GM13977 (cell line): ENCODE results near the gene NEURL4.

Experiments
- DNase-seq: peaks from one replicate; pipeline ENCODE4 v3.0.0; 2012; ENCODE audit warnings: low spot score
- in situ Hi-C: fragments of 300-500 bp; cut with MboI; formaldehyde crosslinking; loops from one replicate; pipeline ENCODE4 v1.12.0; 2022; ENCODE audit warnings: low sequenced_read_pairs, low pct_unique_long_range_greater_than_20kb, mixed read lengths, inconsistent platforms; ENCODE audit not compliant: unreplicated experiment
- TF ChIP-seq, protein P1 (sequence below): IDR thresholded peaks from 2 replicates; pipeline ENCODE4 v1.5.1; 2012; ENCODE audit warnings: mild to moderate bottlenecking, control low read depth; ENCODE audit not compliant: insufficient read depth; ENCODE audit errors: extremely low read depth, missing control alignments

The NEURL4 gene

DNA sequence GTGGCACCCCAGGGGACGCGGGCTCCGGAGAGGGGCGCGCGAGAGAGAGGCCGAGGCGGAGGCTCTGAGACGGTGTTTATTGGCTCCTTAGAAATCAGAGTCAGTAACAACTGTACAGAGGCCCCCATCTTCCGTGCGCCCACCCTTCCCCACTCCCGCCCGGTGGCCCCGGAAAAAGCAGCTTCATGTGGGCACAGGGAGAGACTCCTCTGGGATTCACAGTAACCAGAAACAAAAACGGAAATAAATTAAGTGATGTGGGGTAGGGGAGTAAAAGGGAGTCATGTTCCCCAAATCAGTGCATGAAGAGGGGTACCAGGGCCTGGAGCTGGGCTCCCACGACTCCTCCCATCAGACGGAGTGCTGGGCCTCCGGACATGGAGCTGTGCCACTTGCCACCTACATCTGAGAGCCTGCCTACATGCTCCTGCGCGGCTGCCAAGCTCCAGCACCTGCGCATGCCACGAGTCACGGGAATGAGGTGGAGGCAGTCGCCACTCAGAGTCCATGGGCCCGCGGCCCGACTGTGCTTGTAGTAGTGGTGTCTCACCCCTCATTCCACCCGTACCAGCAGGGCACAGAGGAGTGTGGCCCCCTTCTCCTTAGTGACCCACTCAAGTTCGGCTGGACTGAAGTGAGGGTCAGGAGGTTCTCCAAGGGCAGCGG, 13.4 kb downstream of the NEURL4 start:
- DNase-seq, result no peak
- TF ChIP-seq, protein P1, sequence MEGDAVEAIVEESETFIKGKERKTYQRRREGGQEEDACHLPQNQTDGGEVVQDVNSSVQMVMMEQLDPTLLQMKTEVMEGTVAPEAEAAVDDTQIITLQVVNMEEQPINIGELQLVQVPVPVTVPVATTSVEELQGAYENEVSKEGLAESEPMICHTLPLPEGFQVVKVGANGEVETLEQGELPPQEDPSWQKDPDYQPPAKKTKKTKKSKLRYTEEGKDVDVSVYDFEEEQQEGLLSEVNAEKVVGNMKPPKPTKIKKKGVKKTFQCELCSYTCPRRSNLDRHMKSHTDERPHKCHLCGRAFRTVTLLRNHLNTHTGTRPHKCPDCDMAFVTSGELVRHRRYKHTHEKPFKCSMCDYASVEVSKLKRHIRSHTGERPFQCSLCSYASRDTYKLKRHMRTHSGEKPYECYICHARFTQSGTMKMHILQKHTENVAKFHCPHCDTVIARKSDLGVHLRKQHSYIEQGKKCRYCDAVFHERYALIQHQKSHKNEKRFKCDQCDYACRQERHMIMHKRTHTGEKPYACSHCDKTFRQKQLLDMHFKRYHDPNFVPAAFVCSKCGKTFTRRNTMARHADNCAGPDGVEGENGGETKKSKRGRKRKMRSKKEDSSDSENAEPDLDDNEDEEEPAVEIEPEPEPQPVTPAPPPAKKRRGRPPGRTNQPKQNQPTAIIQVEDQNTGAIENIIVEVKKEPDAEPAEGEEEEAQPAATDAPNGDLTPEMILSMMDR, result no peak
- in situ Hi-C loops, result no loop called here

DNA sequence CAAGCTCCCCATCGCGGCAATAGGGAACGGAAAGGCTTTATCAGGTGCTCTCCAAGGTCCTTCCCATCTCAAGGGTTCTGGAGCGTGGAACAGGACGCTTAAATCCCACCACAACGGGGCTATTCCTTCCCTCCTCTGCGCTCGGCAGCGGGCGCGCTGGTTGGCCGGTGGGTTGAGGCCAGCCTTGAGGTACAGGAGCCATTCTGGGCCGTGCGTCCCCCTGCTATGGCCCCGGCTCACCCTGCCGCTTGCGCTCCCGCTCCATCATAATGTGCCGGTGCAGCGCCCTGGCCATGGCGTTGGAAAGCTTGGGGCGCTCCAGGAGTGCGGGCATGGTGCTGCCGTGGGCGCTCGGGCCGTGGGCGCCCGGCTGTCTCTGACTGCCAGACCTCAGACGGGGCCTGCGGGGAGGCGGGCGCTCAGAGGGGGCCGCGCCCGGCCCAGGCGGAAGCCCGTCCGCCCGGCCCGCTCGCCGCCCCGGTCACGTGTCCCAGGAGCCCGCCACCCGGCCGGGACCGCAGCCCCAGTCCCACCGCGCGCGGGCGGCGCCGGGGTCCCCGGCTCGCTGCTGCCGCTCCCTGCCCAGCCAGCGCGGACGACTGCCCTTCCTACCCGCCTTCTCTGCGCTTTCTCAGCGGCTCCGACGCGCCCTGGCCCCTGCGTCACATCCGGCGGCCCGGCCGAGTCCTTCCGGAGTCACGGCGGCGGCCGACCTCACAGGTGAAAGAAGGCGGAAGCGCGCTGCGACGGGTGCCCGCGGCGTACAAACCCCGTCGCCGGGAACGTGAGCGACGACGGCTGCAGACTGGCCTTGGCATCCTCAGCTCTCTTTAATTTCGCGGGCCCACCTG, 14.2 kb downstream of the NEURL4 start, which contains the start of gene GPS2:
TSS of gene GPS2 (minus strand) at position 642 of the 851 bp plus-strand sequence. CDS start at position 334, 308 bp downstream.
- TF ChIP-seq, protein P1, result no peak
- in situ Hi-C loops, result no loop called here
- peak; percentile 98 for DNase-seq

DNA sequence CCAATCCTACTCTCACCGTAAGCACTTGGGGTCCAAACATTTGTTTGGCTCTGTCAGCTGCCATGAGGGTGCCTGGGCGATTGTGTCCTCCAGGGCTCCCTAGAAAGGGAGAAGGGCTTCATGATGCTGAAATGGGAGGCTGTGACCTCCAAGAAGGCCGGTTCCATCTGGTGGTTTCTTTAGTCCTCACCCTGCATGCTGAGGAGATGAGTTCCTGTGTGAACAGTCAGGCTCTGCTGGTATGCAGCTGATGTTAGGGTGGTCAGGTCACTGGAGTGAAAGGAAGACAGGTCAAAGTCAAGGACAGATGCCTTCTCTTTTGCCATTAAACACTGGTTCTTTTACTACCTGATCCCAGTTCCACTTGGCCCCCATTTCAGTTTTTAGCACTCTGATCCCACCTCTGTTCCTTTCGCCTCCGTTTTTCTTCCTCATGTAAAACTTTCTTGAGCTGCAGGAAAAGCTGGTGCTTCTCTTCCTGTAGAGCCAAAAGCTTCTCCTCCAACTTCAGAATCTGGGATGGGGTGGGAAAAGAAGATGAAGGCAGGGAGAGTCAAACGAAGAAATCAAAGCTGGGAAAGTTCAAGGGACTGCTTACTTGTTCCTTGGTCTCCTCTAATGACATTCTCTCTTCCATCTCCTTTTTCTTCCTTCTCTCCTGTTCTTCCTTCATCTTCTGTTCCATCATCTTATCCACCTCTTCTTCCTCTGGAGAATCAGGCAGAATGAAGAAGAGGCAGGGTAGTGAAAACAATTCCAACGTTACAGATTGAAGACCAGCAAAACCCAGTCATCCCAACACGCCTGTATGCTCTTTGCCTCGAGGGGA, 15.0 kb downstream of the NEURL4 start:
- in situ Hi-C loops, result no loop called here
- TF ChIP-seq, protein P1, result no peak
- no peak for DNase-seq

DNA sequence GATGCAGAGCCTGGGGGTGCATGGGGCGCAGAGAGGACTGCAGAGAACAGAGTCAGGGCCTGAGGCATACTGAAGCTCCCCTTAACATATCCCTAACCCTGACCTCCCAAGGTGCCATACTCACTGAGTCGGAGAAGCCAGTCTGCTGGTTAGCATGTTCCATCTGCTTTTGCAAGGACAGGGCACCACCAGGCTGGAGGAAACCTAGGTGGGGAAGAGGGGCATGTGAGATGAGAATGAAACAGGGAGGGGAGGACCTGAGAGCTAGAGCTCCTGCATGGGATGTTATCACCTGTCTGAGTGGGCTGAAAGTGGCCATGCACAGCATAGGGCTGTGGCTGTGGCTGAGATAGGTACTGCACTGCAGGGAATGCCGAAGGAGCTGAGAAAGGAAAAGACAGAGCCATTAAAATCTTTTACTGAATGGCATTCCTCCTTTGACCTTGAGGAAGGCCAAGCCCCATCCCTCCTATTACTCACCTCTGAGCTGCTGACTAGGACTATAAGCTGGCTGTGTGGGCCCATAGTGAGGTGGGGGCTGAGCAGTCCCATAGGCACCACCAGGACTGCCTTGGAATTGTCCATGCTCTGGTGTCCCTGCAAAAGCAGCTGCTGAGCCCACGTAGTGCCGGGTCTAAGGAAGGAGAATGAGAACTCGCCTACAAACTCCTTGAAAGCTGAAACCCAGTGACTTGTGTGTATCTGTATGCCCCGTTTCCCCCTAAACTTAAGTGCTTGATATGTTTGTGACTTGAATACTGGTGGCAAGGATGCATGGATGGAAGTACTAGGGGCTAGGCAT, 15.8 kb downstream of the NEURL4 start:
- in situ Hi-C loops, result no loop called here

DNA sequence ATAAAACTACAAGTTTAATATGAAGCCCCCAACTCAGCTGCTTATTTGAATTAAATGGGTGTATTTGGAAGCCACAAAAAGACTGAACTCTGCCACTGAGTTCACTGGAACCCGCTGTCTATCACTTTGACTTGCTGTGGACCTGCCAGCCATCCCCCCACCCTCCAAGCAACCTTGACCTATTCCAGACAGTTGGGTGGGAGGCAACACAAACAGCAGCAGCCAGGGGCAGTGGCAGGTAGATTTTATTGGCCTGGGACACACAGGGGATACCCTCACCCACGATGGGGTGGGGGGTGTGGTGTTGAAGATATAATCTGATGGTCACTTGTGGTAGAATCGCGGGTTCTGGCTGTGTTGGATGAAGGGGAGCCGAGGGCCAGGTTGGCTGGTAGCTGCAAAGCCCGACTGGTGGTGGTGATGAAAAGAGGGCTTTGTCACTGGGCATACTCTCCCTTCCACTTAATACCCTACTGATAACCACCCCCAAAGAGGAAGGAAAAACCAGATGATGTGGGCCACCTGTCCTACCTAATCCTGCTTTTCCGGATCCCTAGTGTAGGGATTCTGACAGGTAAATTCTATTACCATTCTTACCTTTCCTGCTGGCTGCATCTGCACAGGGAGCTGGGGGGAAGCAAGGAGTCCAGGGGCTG, 16.6 kb downstream of the NEURL4 start:
- no peak for DNase-seq
- in situ Hi-C loops, result no loop called here
- TF ChIP-seq, protein P1, result no peak

More for the DNA sequence above, 15.8 kb downstream of the NEURL4 start:
- TF ChIP-seq, protein P1, result no peak
- no peak for DNase-seq
